ENCODE results near the gene SCYGR6.
A peak's percentile ranks its signal among the peaks of the same experiment; 100 is the strongest.
"Not testable (repeated sequence)": the region's sequence is repeated elsewhere in the genome, so short reads cannot be mapped to it uniquely, and the experiment has no call there.

The SCYGR6 gene

GRCh38 chr2:227724394-227725039 lies at the start of gene SCYGR6:
Gene SCYGR6 (minus strand): TSS chr2:227724757. CDS start chr2:227724757, 0 bp downstream.
- no peak for DNase-seq (ENCODE audit: low spot score)

- no peak for DNase-seq (ENCODE audit: low spot score)
Measured at GRCh38 chr2:227774011-227774624, 49.6 kb upstream of the SCYGR6 start.

GRCh38 chr2:227772932-227773331 lies 48.4 kb upstream of the SCYGR6 start:
- no peak for DNase-seq (ENCODE audit: low spot score)

- DNase-seq (ENCODE audit: low spot score), result no peak
Measured at GRCh38 chr2:227772197-227772661, 47.7 kb upstream of the SCYGR6 start.

GRCh38 chr2:227767830-227768229 lies 43.3 kb upstream of the SCYGR6 start:
- no peak for DNase-seq (ENCODE audit: low spot score)

- DNase-seq (ENCODE audit: low spot score), result peak; percentile 78
Measured at GRCh38 chr2:227766373-227766883, 41.9 kb upstream of the SCYGR6 start.

GRCh38 chr2:227765788-227766372 lies 41.3 kb upstream of the SCYGR6 start:
- DNase-seq (ENCODE audit: low spot score), result no peak

GRCh38 chr2:227761740-227762476 lies 37.4 kb upstream of the SCYGR6 start:
- peak; percentile 75 for DNase-seq (ENCODE audit: low spot score)

GRCh38 chr2:227759411-227760118 lies 35.0 kb upstream of the SCYGR6 start:
- DNase-seq (ENCODE audit: low spot score), result no peak

- DNase-seq (ENCODE audit: low spot score), result not testable (repeated sequence)
Measured at GRCh38 chr2:227756261-227756660, 31.7 kb upstream of the SCYGR6 start.

- no peak for DNase-seq (ENCODE audit: low spot score)
Measured at GRCh38 chr2:227748079-227748478, 23.5 kb upstream of the SCYGR6 start.

GRCh38 chr2:227745594-227745993 lies 21.0 kb upstream of the SCYGR6 start, which contains the start of gene SCYGR8:
Gene SCYGR8 (plus strand): TSS chr2:227745894. CDS start chr2:227745894, 0 bp downstream.
- no peak for DNase-seq (ENCODE audit: low spot score)

GRCh38 chr2:227740705-227741104 lies 16.1 kb upstream of the SCYGR6 start:
- not testable (repeated sequence) for DNase-seq (ENCODE audit: low spot score)

- DNase-seq (ENCODE audit: low spot score), result no peak
Measured at GRCh38 chr2:227739351-227739750, 14.8 kb upstream of the SCYGR6 start.

GRCh38 chr2:227728035-227728434 lies 3.5 kb upstream of the SCYGR6 start, which contains the start of gene SCYGR7:
Gene SCYGR7 (plus strand): TSS chr2:227728335. CDS start chr2:227728335, 0 bp downstream.
- DNase-seq (ENCODE audit: low spot score), result no peak

- not testable (repeated sequence) for DNase-seq (ENCODE audit: low spot score)
Measured at GRCh38 chr2:227722821-227723220, 1.7 kb downstream of the SCYGR6 start.

- DNase-seq (ENCODE audit: low spot score), result no peak
Measured at GRCh38 chr2:227720680-227721079, 3.9 kb downstream of the SCYGR6 start.

GRCh38 chr2:227719641-227720040 lies 4.9 kb downstream of the SCYGR6 start:
- no peak for DNase-seq (ENCODE audit: low spot score)

GRCh38 chr2:227717687-227718567 lies 6.6 kb downstream of the SCYGR6 start, which contains the start of gene SLC19A3:
Gene SLC19A3 (minus strand): TSS chr2:227718028. CDS start chr2:227702318, 15,710 bp downstream.
- peak; percentile 66 for DNase-seq (ENCODE audit: low spot score)

GRCh38 chr2:227716501-227716900 lies 8.1 kb downstream of the SCYGR6 start:
- no peak for DNase-seq (ENCODE audit: low spot score)

Measured in LoVo (cell line).